HG02571 (cell line): ENCODE measurements around the gene RNASE2.
A peak's percentile ranks its signal among the peaks of the same experiment; 100 is the strongest.
"Not testable (repeated sequence)": the region's sequence is repeated elsewhere in the genome, so short reads cannot be mapped to it uniquely, and the experiment has no call there.

Source experiments
- ATAC-seq: cut with Tn5 transposase; IDR thresholded peaks from one replicate; pipeline ENCODE4 v1.9.1; 2021; ENCODE audit warnings: mild to moderate bottlenecking, moderate library complexity; ENCODE audit not compliant: unreplicated experiment

RNASE2 gene

GRCh38 chr14:20980906-20981305 lies 25.6 kb downstream of the RNASE2 start:
- ATAC-seq: no peak

DNA sequence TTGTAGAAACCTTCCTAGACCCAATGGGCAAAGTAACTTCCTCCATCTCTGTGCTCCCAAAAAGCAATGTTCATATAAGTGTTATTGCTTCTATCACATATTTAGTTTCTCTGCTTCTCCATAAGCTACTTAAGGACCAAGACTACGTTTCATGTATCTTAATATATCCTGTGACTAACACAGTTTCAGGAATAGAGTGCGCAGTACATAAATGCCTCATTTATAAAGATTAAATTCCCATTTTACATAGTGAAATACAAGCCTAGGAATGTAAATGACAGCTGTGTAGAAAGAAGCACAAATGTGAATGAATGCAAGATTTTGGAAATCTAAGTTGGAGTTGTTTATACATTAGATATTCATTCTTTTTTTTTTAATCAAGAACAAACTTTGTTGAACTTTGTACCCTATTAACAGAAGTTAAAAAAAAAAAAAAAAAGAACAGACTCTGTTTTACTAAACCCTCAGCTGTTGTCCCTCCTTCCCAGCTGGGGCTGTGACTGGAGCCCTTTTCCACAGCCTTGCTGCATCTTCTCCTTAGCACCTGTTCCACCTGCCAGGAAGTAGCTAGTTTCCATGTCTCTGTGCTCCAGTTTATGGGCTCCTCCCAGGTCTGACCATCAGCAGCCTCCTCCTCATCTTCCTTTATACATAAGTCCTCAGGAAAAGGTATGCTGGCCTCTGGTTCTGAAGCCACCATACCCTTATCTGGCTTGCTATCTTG lies 27.5 kb downstream of the RNASE2 start:
- ATAC-seq: no peak

- ATAC-seq: not testable (repeated sequence)
These were observed 30.4 kb downstream of the RNASE2 start for GRCh38 chr14:20985650-20986049.

- no peak for ATAC-seq
These were observed 31.5 kb downstream of the RNASE2 start for GRCh38 chr14:20986811-20987210.

GRCh38 chr14:20988717-20989470 lies 33.6 kb downstream of the RNASE2 start:
- no peak for ATAC-seq

DNA sequence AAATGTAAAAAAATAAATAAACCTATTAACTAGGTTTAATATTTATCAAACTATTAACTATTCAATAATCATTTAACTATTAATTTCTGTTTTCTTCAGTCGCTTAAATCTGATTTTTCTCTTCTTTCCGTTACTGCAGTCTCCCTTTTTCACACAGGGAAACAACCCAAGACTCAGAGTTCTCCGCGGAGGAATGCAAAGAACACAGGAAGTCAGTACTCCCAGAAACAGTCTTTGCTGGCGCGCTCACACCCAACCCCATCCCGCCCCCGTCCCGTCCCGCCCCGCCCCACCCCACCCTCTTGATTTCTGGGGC lies 34.1 kb downstream of the RNASE2 start:
- no peak for ATAC-seq

DNA sequence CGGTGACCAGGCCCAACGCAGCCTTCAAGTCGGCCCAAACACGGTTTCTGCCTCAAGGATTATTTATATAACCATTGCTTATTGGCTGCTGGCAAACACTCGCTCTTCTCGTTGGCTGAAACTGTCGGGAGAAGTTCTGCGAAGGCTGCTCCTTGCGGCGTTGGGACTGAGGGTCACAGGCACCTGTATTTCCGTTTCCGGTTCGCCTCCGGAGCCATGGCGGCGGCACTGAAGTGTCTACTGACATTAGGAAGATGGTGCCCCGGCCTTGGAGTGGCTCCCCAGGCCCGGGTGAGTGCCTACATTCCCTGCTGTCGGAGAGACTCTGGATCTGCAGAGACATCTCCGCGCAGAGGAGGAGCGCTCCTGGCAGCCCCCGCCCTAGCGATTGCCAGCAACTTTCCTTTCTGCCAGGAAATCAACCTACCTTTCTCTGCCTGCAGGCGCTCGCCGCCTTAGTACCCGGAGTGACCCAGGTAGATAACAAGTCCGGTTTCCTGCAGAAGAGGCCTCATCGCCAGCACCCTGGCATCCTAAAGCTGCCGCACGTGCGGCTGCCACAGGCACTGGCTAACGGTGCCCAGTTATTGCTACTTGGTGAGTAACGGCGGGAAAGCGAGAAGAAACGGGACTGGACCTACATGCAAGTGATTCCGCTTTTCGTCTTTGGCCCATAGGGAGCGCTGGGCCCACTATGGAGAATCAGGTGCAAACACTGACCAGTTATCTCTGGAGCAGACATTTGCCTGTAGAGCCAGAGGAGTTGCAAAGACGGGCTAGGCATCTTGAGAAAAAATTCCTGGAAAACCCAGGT lies 34.7 kb downstream of the RNASE2 start, which contains the start of gene METTL17:
Gene METTL17, plus strand, starts transcription at position 194 of the 814 bp plus-strand sequence. Its CDS starts 23 bp downstream, at position 217.
- ATAC-seq: peak; percentile 96

DNA sequence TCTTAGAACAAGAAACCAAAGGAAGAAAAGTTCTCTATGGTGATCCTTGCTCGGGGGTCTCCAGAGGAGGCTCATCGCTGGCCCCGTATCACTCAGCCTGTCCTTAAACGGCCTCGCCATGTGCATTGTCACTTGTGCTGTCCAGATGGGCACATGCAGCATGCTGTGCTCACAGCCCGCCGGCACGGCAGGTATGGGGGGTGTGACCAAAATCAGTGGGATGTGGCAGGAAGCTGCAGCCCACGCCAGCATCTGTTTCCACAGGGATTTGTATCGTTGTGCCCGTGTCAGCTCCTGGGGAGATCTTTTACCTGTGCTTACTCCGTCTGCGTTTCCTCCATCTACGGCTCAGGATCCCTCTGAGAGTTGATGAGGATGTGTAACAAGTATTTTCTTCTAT lies 41.2 kb downstream of the RNASE2 start:
- ATAC-seq: no peak

- ATAC-seq: no peak
These were observed 41.8 kb downstream of the RNASE2 start for GRCh38 chr14:20997115-20997514.

DNA sequence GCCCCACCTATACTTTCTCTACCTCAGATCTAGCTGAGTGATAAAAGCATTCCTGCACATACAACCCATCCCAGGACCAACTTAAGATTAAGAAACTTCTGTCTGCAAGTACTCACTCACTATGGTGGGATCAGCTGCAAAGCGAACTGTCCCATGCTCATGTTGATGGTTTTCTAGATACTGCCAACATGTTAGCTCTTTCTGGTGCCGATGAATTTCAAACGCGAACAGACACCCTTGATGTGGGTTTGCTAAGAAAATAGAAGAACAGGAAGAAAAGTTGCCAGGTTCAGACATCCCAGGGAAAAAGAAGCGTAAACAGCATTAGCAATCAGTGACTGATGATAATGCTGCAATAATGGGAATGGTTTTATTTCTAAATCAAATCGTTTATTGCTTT lies 42.3 kb downstream of the RNASE2 start:
- no peak for ATAC-seq

DNA sequence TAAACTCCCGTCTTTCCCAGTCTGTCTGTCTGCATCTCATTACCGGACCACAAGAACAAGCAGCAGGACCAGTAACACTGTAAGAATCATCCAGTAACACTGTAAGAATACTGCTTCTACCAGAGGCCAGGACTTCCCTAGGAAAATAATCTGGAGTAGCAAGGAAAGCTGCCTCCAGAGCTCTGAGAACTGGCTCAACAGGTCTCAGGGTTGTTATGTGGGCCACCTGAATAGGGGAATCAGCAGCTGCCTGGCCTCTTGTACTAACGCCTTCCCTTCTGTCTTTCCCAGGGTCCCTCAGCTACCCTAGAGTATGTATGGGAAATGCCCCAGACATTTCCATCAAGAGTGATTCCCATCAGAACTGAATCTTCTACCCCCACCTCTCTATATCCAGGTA lies 42.9 kb downstream of the RNASE2 start:
- ATAC-seq: no peak

- no peak for ATAC-seq
These were observed 43.5 kb downstream of the RNASE2 start, which contains the start of gene SLC39A2 for GRCh38 chr14:20998674-20999366. TSS of gene SLC39A2 (plus strand) at chr14:20999293. CDS start at chr14:20999447, 154 bp downstream.

- ATAC-seq: no peak
These were observed 44.3 kb downstream of the RNASE2 start for GRCh38 chr14:20999591-20999990.

DNA sequence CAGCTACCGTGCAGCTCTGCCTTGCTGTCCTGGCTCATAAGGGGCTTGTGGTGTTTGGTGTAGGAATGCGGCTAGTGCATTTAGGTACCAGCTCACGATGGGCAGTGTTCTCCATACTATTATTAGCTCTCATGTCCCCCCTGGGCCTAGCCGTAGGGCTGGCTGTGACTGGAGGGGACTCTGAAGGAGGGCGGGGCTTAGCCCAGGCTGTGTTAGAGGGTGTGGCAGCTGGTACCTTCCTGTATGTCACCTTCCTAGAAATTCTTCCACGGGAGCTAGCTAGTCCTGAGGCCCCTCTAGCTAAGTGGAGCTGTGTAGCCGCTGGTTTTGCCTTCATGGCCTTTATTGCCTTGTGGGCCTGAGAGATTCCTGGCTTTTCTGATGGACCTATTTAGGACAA lies 45.9 kb downstream of the RNASE2 start:
- no peak for ATAC-seq

DNA sequence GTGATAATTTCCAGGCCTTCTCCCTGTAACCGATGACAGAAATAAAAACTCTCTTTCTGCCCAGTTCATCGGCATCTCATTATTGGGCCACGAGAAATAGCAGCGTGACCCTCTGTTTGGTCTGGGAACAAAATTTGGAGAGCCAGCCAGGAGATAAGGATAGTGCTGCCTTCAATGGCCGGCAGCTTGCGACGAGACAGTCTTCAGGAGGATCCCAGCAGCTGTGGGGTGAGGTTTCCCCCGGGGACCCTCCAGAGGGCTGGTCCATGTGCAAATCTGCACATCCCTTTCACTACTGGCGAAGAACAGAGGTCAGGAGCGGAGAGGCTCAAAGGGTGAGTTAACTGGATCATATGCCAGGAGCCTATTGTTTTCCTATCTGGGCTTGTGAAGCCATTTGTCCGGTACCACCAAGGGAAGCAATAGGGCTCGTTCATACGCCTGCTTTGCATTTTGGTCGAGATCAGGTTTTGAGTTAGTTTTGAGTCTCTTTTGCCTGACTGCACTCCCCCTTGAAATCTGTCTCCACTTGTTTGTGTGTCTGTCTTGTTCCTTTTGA lies 48.6 kb downstream of the RNASE2 start:
- no peak for ATAC-seq
